Measurements from ENCODE around the gene BCORL1.

DNA sequence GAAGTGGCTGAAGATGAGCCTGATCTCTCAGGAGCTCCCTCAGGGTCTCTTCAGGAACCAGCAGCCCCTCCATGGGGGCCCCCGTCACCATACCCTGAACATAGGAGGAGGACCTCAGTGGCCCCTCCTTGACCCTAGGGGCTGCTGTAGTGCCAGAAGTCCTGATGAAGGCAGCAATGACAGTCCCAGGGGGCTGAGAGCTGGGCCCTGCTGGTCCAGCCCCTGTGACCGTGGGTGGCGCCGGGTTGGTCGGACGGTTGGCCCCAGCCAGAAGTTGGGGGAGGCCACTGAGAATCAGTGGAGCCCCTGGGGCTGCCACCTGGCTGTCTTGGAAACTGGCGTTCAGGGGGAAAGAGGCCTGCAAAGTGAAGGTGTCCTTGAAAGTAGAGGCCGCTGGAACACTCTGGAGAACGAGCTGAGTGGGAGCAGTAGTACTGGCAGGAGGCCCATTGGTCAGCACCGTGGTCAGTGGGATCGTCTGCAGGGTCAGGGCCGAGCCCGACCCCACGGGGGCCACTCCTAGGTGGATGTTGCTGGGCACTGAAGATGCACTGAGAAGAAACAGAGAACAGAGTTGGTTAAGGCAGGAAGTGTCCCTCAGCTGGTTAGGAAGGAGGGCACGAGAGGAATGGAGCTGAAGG lies 84.7 kb downstream of the BCORL1 start:
- TF ChIP-seq, protein P1, sequence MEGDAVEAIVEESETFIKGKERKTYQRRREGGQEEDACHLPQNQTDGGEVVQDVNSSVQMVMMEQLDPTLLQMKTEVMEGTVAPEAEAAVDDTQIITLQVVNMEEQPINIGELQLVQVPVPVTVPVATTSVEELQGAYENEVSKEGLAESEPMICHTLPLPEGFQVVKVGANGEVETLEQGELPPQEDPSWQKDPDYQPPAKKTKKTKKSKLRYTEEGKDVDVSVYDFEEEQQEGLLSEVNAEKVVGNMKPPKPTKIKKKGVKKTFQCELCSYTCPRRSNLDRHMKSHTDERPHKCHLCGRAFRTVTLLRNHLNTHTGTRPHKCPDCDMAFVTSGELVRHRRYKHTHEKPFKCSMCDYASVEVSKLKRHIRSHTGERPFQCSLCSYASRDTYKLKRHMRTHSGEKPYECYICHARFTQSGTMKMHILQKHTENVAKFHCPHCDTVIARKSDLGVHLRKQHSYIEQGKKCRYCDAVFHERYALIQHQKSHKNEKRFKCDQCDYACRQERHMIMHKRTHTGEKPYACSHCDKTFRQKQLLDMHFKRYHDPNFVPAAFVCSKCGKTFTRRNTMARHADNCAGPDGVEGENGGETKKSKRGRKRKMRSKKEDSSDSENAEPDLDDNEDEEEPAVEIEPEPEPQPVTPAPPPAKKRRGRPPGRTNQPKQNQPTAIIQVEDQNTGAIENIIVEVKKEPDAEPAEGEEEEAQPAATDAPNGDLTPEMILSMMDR (IDR thresholded peaks at IDR 0.05; ENCODE audit: low read length) = no peak
- no peak for TF ChIP-seq EZH2 (optimal IDR thresholded peaks at IDR 0.05; ENCODE audit: low read depth, low read length)

All from MM.1S (cell line).